Stimulated activated CD8-positive, alpha-beta memory T cell treated with anti-CD3 and anti-CD28 coated beads, Interleukin-12 subunit alpha, Interleukin-12 subunit beta, amount 100 ng/mL, for 1 hour (primary cell): Measurements from ENCODE around the gene SPAG8.

Experiments
- DNase-seq: peaks from one replicate; pipeline ENCODE4 v3.0.0-alpha.2; 2020; ENCODE audit warnings: low read depth

The SPAG8 gene

GRCh38 chr9:35808433-35808832, 3.6 kb downstream of the SPAG8 start:
- DNase-seq: no peak

DNA sequence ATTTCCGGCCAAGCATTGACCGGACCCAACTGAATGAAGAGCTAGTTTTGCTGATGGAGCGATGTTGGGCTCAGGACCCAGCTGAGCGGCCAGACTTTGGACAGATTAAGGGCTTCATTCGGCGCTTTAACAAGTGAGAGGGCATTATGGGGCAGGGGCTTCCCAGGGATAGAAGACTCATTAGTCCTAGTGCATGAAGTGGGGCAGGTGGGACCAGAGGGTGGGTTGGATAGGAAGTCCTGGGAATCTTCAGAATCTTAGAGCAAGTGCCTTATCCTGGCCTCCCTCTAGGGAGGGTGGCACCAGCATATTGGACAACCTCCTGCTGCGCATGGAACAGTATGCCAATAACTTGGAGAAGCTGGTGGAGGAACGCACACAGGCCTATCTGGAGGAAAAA, 6.0 kb downstream of the SPAG8 start:
- no peak for DNase-seq

DNA sequence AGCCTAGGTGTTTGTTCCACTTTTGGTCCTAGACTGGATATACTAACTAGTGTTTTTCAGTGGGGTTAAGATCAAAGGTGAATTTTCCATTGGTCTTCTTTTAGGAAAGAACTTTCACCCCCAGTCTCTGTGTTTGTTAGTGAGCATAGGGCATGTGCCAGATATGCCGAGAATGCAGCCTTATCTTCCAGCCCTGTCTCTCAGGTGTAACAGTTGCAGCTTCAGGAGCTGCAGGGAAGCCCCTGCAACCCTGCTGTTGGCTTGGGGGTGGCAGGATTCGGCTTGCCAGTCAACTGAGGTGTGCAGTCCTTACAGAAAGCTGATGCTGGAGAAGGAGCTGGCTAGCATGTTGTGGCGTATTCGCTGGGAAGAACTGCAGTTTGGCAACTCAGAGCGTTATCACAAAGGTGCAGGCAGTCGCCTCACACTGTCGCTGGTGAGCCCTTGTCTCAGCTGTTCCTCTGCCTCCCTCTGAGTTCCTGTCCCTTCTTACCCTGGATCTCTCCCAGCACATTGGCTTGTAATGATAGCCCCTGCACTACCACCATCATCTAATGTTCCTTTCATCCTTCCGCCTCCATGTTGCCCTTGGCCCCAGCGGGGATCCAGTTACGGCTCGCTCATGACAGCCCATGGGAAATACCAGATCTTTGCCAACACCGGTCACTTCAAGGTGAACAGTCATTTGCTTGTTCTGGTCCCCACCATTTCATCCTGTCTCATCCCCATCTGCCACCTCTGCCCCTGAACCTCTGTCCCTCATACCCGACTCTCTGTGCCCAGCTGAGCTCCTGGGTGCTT, 10.5 kb downstream of the SPAG8 start:
- no peak for DNase-seq

DNA sequence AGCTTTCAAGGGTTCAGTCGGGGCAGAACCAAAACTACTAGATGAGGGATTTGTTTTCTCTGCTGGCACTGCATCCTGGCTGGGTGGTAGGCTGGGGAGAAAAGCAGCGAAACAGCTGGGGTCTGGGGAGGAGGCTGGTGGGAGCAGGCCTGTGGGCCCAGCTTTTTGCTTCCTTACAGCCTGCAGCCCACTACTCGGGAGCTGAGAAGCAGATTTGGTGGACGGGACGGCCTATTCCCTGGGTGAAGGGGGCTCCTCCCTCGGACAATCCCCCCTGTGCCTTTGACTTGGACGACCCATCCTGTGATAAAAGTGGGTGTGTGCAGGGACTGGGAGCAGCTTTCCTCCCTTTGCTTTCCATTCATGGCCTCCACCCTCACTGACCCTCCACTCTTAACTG, 11.5 kb downstream of the SPAG8 start:
- DNase-seq: no peak

- no peak for DNase-seq
Observed at GRCh38 chr9:35798658-35799374, 13.2 kb downstream of the SPAG8 start.

GRCh38 chr9:35797311-35798109, 14.6 kb downstream of the SPAG8 start:
- DNase-seq: no peak

GRCh38 chr9:35795695-35796094, 16.4 kb downstream of the SPAG8 start:
- DNase-seq: no peak

GRCh38 chr9:35793461-35793860, 18.6 kb downstream of the SPAG8 start:
- DNase-seq: no peak

DNA sequence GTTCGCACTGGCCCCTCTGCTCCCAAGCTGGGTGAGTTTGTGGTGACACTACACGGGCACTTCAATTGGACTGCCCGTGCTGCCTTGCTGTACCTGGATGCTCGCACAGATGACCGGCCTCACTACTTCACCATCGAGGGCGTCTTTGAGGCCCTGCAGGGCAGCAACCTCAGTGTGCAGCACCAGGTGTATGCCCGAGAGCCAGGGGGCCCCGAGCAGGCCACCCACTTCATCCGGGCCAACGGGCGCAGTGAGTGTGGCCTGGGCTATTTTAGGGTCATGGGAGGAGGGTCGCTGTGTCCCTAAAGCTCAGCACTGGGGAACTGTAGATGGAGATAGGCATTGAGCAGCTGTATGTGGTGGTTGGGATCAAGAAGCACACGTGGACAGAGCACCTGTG, 19.2 kb downstream of the SPAG8 start:
- no peak for DNase-seq

GRCh38 chr9:35792024-35792813, 19.8 kb downstream of the SPAG8 start:
- no peak for DNase-seq

DNA sequence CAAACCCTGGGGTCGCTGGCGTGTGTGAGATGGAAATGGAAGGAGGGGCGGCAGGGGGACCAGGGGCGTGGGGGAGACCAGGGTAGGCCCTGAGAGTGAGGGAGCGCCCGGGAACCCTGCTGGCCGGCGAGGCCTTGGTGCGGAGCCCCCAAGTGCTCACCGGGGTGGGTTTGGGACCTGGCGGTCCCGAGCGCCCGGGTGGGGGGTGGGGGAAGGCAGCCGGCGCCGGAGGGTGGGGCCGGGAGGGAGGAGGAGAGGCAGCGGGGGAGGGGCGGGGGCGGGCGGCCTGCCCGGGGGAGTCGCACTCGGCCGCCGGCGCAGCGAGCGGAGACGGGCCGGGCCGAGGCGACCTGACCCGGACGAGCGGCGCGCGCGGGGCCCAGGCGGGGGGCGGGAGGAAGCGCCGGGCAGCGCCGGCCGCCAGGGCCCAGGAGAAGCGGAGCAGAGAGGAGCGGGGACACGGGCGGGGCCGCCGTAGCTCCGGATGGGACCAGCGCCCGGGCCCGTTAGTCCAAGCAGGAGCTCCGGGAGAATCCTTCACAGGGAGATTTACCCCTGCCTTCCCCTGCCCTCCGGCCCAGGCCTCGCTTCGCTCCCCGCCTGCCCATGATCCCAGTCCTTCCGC, 20.7 kb downstream of the SPAG8 start, which contains the start of gene NPR2:
TSS of gene NPR2 (plus strand) at position 295 of the 625 bp plus-strand sequence. CDS start 818 bp downstream, outside the sequence.
- DNase-seq: no peak

DNA sequence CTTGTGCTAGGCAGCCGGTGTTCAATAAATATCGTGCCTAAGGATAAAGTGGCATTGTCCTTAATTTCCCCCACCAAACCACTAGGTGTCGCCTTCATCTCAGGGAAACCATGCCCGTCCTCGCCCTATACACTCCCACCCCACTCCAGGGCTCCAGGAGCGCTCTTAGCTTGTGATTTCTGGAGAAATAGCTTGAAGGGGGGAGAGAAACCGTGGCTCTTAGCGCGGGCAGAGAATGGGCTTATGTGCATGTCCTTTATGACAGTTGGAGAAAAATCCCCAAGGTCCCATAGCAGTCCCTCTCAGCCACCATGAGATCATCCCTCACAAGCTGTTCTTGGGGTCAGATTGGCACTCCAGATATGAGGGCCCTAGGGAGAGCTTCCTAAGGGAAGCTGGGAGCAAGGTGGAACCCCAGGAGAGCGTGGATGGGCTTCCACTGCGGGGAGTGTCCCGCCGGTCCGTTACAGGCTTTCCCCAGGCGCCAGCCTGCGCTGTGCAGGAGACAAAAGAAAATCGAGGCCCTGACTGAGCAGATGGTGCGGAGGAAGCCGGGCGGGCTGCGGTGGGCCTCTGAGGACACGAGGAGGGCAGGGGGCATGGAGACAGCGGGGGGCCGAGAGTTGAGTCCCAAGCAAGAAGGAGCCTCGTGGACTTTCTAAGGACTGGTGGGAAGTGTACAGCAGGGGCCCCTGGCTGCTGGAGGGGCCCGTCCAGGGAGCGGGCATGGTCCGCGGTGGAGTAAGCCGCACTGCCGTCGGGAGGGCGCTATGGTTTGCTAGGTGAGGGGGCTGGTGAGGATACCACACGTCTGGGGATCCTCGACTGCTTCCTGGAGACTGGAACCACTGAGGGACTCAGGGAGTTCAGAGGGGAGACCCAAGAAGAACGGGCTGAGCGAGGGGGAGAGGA, 21.4 kb downstream of the SPAG8 start:
- DNase-seq: peak; percentile 42

DNA sequence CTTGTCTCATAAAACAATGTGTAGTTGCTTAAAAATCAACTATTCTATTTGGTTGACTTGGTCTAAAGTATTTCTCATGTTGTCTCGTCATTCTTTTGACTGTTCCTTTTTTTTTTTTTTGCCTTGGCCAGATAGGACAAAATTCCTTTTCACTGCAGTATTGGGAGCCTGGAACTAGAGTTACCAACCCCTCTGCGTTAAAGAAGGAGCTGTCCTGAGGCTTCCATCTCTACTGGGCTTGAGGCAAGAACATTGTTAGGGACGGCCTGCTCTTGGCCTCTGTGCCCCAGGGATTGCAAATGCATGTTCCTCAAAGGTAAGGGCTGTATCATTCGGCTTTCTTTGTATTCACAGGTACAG, 22.1 kb downstream of the SPAG8 start:
- no peak for DNase-seq

GRCh38 chr9:35789541-35789940, 22.5 kb downstream of the SPAG8 start:
- no peak for DNase-seq

- DNase-seq: no peak
Observed at GRCh38 chr9:35783418-35783817, 28.6 kb downstream of the SPAG8 start.

DNA sequence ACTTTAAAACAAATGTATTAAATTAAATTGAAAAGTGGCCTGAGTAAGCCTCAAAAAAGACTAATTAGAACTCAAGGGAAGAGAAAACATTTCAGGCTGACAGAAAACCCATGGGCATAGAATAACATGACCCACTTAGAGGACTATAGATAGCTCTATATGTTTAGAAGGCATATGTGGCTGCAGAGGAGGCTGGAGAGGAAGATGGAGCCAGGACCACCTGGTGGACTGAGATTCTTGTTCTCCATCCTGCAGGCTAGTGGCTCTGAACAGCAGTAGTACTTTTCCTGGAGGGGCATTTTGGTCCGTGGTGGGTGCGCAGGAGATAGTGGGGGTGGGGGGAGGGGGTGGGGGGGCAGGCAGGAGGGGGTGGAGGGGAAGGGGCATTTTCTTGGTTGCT, 31.0 kb downstream of the SPAG8 start:
- no peak for DNase-seq

DNA sequence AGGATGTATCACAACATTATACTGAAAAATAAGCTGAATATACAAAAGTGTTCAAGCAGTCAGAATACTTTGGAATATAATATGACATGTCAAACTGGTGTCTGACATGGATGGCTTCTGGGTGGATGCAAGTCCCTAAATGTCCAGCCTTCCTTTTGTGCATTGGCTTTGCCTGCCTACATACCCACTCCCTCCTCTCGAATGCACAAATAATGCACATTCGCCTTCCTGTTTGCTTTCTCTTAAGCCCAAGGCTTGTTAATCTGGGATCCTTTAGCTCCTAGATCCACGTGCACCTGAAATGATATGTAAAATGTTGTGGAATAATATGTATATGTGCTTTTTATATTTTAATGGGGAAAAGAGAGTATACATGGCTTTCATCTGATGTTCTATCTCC, 33.6 kb downstream of the SPAG8 start:
- no peak for DNase-seq

- DNase-seq: no peak
Observed at GRCh38 chr9:35776018-35776417, 36.0 kb downstream of the SPAG8 start.

DNA sequence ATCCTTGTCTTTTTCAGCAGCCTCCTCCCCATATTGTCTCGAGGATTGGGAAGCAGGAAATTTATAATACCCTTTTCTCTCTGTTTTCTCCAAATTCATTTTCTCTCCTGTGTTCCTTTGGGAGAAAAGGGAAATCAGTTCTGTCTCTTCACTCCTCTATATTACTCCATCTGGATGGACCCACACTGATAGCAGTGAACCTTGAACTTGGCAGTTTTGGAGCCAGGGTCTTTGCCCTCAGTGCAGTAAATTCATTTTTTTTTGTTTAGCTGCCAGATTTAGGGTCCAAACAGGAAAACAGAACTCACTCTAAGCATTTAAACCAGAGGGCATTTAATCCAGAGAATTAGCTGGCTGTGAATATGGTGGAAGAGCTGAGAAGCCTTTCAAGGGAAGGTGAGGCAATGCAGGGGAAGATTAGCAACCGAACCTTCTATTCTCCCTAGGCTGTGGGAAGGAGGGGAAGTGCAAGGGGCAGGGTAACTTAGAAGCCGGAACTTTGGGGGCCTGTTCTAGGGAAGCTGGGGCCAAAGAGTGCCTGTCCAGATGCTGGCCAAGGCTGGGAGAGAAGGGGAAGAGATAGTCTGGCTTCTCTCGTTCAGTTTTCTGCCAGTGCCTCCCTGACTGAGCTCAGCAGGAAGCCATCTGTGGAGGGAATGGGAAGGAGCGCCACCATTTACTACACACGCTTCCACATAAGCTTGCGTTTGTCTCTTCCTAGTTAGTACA, 37.0 kb downstream of the SPAG8 start:
- no peak for DNase-seq

DNA sequence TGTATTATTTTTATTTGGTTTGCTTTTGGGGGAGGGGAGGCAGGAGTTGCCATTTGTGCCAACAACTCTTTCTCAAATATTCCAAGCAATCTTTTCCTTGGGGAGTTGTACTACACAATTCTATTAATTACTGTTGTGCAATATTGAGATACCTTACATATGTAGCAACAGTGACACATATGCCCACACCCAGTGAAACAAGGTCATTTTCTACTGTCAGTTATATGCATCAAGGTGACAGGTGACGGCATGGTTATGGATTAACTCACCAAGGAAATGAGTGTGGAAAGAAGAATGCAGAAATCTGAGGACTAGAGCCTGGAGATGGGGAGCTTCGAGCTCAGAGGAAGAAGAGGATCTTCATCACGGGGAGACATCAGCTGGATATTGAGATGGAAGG, 40.1 kb downstream of the SPAG8 start:
- DNase-seq: no peak
